Measurements from ENCODE around the gene TTLL3. TPM values are rescaled to one million over a fixed set of nuclear protein-coding genes. Genes with fewer than 3 reads are reported as not detected.

The TTLL3 gene
- total RNA-seq, 1 donor from 2014 or later: 39.2 TPM

DNA sequence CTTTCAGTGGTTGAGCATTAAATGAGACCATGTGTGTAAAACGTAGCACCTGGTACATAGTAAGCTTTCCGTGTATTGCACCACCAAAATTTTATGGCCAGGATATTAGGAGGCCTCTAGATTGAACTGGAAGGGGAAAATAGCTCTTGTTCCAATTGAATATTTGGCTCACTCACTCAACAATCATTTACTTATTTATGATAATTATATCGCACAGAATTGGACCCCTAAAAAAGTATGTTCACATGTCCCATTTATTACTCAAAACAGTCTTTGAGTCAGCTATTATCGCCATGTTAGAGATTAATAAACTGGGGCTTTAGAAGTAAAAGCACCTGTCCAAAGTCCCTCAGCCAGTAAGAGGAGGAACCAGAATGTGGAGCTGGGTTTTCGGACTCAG, 5.1 kb upstream of the TTLL3 start:
- DNase-seq (ENCODE audit: extremely low read depth, low read depth, low spot score): no peak

- no peak for DNase-seq (ENCODE audit: extremely low read depth, low read depth, low spot score)
These were observed 3.9 kb upstream of the TTLL3 start for GRCh38 chr3:9806137-9806536.

DNA sequence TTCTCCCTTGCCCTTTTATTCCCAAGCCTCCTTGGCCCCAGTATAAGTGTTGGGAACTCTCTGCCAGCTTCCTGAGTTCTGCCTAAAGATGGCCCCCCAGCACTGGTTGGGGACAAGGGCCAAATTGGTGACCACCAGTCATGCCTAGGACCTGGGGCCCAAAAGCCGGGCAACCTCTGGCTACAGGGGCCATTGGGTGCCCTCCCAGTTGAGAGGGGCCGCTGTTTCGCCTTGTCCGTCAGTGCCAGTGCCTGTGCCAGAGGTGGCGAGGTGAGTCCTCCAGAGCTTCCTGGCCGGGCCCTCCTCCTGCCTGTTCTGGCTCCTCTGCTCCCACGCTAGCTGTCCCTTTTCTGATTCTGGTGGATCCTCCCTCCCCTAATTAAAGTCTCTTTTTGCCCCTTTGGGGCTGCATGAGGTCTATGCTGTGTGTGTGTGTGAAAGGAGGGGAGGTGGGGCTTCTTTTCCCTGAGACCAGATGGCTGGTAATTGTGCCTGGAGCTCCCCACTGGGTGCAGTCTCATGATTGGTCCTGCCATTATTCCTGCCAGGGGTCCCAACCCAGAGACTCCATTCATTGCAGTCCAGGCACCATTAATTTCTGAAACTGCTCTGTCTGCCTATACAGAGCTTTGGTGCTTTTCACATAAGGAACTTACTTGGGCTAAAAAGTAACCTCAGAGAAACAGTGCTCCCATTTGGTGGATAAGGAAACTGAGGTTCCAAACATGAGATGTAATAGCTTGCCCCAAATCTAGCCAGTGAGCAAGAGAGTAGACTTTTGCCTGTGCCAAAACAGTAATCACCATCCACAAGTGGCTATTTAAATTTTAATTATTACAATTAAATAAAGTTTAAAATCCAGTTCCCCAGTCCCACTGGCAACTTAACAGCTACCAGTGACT, 3.1 kb upstream of the TTLL3 start:
- no peak for DNase-seq (ENCODE audit: extremely low read depth, low read depth, low spot score)

DNA sequence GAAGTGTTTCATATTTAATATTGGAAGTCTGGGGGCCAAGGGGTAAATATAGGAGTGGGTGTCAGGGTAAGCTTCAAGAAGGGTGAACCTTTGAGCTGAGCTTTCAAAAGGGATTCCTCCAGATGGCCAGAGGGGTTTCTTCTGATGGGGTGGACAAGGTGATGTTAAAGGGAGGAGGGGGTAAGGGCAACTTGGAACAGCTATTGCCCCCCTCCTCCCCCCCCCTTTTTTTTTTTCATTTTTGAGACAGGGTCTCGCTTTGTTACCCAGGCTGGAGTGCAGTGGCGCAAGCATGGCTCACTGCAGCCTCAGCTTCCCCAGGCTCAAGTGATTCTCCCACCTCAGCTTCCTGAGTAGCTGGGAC, 2.1 kb upstream of the TTLL3 start:
- DNase-seq (ENCODE audit: extremely low read depth, low read depth, low spot score): no peak

GRCh38 chr3:9808345-9809037, 1.6 kb upstream of the TTLL3 start:
- DNase-seq (ENCODE audit: extremely low read depth, low read depth, low spot score): no peak

DNA sequence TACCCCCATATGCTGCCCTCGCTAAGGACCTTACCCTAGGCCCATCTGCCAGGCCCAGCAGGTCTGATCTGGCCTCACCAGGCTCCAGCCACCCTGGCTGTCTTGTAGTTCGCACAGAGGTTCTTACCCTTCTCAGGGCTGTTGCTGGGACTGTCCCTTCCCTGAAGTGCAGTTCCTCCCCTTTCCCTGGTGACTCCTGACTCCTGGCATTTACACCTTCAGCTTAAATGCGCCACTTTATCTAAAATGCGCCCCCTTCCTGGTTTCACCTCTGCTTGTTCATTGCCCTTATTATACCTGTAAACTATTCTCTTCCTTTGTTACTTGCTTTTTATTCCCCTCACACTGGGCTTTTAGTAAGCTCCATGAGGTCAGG, 835 bp upstream of the TTLL3 start:
- DNase-seq (ENCODE audit: extremely low read depth, low read depth, low spot score): no peak

- no peak for DNase-seq (ENCODE audit: extremely low read depth, low read depth, low spot score)
These were observed 340 bp downstream of the TTLL3 start for GRCh38 chr3:9810433-9810770.

- DNase-seq (ENCODE audit: extremely low read depth, low read depth, low spot score): no peak
These were observed 784 bp downstream of the TTLL3 start for GRCh38 chr3:9810846-9811245.

GRCh38 chr3:9812870-9813483, 2.9 kb downstream of the TTLL3 start:
- DNase-seq (ENCODE audit: extremely low read depth, low read depth, low spot score): no peak

DNA sequence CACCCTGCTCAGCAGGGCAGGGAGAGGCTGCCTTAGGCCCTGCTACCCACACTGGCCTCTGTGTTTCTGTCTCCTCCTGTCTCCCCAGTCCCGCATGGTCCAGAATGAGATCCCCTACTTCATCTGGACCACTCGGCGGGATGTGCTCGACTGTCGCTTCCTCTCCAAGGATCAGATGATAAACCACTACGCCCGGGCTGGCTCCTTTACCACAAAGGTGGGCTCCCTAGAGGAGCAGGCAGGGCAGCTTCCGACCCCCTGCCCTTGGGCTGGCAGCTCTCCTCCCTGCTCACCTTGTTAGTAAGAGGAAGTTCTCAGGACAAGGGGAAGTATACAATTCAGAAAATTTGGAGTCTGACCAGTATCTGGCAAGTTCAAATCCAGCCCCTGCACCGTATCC, 5.9 kb downstream of the TTLL3 start:
- no peak for DNase-seq (ENCODE audit: extremely low read depth, low read depth, low spot score)

DNA sequence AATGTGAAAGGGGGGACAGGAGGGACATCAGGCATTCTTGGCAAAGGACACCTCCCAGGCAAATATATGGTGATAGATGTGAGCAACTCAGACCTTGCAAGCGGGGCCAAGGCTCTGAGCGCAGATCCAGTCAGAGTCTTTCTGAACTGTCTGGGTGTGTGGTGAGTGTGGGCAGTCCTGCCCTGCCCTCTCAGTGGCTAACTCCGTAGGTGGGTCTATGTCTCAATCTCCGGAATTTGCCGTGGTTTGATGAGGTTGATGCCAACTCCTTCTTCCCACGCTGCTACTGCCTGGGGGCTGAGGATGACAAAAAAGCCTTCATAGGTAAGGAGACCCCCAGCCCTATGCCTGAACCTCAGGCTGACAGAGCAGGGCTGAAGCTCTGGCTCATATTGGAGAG, 7.4 kb downstream of the TTLL3 start:
- DNase-seq (ENCODE audit: extremely low read depth, low read depth, low spot score): no peak

DNA sequence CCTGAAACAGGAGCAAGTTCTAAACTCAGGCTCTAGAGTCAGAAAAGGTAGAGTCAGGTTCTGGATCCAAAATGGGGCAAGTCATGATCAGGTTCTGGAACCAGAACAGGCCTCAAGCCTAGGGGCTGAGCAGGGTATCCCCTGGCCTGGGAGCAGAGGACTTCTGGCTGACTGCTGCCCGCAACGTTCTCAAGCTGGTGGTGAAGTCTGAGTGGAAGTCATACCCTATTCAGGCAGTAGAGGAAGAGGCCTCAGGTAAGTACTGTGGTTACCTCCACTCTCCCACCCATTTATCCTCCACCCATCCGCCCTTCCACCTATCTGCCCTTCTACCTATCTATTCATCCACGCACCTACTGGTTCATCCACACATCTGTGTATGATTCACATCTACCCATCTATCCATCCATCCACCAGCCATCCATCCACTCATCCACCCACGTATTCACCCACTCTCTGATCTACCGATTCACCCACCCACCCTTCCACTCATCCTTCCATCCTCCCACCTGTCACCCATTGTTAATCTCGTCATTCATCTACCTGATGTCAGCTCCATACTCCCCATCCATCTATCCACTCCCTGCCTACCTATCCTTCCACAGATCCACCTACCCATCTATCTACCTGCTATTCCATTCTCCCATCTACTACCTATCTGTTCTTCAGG, 8.7 kb downstream of the TTLL3 start:
- DNase-seq (ENCODE audit: extremely low read depth, low read depth, low spot score): no peak

DNA sequence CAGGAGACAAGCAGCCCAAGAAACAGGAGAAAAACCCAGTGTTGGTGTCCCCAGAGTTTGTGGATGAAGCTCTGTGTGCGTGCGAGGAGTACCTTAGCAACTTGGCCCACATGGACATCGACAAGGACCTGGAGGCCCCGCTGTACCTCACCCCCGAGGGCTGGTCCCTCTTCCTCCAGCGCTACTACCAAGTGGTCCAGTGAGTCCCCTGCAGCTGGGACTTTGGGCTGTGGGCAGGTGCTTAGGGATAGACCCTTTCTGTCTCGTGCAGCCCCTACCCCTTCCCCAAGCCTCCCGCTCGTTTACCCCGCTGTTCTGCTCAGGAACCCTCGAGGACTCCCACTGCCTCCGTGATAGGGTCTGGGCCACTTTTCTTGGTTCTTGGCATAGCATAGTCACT, 10.5 kb downstream of the TTLL3 start:
- no peak for DNase-seq (ENCODE audit: extremely low read depth, low read depth, low spot score)

- no peak for DNase-seq (ENCODE audit: extremely low read depth, low read depth, low spot score)
These were observed 10.9 kb downstream of the TTLL3 start for GRCh38 chr3:9820946-9821345.

GRCh38 chr3:9825451-9826040, 15.5 kb downstream of the TTLL3 start:
- DNase-seq (ENCODE audit: extremely low read depth, low read depth, low spot score): no peak

DNA sequence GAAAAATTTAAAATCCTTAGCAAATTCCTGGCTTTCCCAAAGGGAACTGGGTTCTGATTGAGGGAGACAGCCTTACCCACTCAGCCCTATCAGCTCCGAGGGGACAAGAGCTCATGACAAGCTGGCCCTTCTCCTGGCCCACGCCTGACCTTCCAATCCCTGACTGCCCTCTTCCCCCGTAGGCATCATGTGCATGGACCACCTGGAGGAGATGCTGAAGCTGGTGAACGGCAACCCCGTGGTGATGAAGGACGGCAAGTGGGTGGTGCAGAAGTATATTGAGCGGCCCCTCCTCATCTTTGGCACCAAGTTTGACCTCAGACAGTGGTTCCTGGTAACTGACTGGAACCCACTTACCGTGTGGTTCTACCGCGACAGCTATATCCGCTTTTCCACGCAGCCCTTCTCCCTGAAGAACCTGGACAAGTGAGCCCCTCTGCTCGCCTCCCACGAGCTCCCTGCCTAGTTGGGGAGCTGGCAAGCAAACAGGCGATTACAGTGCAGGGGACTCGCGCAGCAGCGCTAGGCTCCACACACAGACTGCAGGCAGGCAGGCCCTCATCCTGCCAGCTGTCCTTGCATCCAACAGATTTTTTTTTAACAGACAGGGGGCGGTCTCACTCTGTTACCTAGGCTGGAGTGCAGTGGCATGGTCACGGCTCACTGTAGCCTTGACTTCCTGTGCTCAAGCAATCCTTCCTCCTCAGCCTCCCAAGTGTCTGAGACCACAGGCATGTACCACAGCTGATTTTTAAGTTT, 16.9 kb downstream of the TTLL3 start:
- no peak for DNase-seq (ENCODE audit: extremely low read depth, low read depth, low spot score)

DNA sequence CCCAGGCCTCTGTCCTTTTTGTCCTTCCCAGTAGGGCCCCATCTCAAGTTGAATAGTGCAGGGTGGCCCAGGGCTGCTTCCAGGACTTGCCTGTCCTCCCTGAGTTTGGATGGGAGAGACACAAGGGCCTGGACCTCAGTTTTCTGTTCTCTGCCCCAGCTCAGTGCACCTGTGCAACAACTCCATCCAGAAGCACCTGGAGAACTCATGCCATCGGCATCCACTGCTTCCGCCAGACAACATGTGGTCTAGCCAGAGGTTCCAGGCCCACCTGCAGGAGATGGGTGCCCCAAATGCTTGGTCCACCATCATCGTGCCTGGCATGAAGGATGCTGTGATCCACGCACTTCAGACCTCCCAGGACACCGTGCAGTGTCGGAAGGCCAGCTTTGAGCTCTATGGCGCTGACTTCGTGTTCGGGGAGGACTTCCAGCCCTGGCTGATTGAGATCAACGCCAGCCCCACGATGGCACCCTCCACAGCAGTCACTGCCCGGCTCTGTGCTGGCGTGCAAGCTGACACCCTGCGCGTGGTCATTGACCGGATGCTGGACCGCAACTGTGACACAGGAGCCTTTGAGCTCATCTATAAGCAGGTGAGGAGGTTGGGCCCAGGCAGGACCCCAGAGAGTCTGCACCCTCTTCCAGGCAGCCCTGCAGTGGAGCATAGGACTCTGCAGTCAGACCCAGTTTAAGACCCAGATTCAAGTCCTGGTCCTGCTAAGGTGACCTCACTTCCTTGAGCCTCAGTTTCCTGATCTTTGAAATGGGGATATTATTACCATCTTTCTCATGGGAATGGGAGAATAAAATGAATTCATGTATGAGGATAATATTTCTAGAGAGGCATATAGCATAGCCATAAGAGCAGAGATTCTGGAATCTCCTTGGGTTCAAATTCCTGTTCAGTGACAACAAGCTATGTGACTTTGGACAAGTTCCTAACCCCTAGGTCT, 19.0 kb downstream of the TTLL3 start:
- DNase-seq (ENCODE audit: extremely low read depth, low read depth, low spot score): no peak

- DNase-seq (ENCODE audit: extremely low read depth, low read depth, low spot score): no peak
These were observed 21.2 kb downstream of the TTLL3 start for GRCh38 chr3:9831253-9831652.

- DNase-seq (ENCODE audit: extremely low read depth, low read depth, low spot score): no peak
These were observed 23.0 kb downstream of the TTLL3 start for GRCh38 chr3:9833078-9833477.
